Measurements from ENCODE around the gene MLF2. TPM values are rescaled to one million over a fixed set of nuclear protein-coding genes. Genes with fewer than 3 reads are reported as not detected.
"Not testable (repeated sequence)": the region's sequence is repeated elsewhere in the genome, so short reads cannot be mapped to it uniquely, and the experiment has no call there.

MLF2 gene
- total RNA-seq, 1 experiment from 2014 or later, result 303 TPM

DNA sequence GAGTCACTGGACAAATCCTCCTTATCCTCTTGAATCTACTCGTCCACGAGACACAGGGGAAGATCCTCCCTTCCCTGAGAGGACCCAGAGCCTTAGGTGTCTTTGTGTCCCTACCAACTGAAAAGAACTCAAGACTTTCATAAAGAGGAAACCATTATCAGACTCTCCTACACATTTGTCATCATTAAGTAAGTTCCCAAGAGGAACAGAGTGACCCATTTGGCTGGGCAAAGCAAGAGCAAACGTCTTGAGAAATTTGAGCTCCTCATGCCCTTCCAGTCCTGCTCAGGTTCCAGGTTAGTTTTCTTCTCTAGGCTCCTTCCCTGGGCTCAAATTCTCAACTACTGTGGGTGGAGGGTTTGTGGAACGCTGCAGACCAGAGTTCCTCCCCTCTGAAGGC lies 5.7 kb downstream of the MLF2 start:
- Histone ChIP-seq H3K36me3 (ENCODE audit: control insufficient read depth, insufficient read depth, low read length) (peaks cover 9% of the 10 kb centered on the region), H3K4me1 (peaks cover 13% of the 10 kb centered on the region), H3K9me3 (no peaks in the 10 kb centered on the region), H3K4me3 (ENCODE audit: low read depth, low read length) (no peak overlapping the region), H3K27me3 (replicated peaks; ENCODE audit: control insufficient read depth, insufficient read depth, low read length) (no peaks in the 10 kb centered on the region)
- Mint-ChIP-seq H3K4me1 (ENCODE audit: low read depth, unreplicated experiment) (peaks cover 10% of the 10 kb centered on the region), H3K27ac (ENCODE audit: unreplicated experiment) (no peak overlapping the region), H3K36me3 (ENCODE audit: insufficient read depth, unreplicated experiment) (peaks cover 67% of the 10 kb centered on the region), H3K27me3 (ENCODE audit: insufficient read depth, unreplicated experiment) (no peaks in the 10 kb centered on the region), H3K4me3 (ENCODE audit: unreplicated experiment) (no peak overlapping the region), H3K9me3 (ENCODE audit: unreplicated experiment) (no peaks in the 10 kb centered on the region)
- BruUV-seq (replicated peaks), result no TSS peak
- CTCF ChIA-PET, result interaction anchor here (1.2 to 1.5 kb wide), 2 partner anchors 19 to 193 kb away, joined by 3 read pairs; no protein-coding TSS in a partner anchor
- POLR2A ChIA-PET, result no interaction called here
- intact Hi-C loops (cut with micrococcal nuclease; ENCODE audit: unreplicated experiment), result no loop called here
- no peak for DNase-seq
- TF ChIP-seq, protein P1, sequence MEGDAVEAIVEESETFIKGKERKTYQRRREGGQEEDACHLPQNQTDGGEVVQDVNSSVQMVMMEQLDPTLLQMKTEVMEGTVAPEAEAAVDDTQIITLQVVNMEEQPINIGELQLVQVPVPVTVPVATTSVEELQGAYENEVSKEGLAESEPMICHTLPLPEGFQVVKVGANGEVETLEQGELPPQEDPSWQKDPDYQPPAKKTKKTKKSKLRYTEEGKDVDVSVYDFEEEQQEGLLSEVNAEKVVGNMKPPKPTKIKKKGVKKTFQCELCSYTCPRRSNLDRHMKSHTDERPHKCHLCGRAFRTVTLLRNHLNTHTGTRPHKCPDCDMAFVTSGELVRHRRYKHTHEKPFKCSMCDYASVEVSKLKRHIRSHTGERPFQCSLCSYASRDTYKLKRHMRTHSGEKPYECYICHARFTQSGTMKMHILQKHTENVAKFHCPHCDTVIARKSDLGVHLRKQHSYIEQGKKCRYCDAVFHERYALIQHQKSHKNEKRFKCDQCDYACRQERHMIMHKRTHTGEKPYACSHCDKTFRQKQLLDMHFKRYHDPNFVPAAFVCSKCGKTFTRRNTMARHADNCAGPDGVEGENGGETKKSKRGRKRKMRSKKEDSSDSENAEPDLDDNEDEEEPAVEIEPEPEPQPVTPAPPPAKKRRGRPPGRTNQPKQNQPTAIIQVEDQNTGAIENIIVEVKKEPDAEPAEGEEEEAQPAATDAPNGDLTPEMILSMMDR (IDR thresholded peaks at IDR 0.05; ENCODE audit: insufficient read depth in 1 of 2, low read depth in 1 of 2, low read length in 1 of 2, severe bottlenecking in 1 of 2, unreplicated experiment in 1 of 2), result no peak

DNA sequence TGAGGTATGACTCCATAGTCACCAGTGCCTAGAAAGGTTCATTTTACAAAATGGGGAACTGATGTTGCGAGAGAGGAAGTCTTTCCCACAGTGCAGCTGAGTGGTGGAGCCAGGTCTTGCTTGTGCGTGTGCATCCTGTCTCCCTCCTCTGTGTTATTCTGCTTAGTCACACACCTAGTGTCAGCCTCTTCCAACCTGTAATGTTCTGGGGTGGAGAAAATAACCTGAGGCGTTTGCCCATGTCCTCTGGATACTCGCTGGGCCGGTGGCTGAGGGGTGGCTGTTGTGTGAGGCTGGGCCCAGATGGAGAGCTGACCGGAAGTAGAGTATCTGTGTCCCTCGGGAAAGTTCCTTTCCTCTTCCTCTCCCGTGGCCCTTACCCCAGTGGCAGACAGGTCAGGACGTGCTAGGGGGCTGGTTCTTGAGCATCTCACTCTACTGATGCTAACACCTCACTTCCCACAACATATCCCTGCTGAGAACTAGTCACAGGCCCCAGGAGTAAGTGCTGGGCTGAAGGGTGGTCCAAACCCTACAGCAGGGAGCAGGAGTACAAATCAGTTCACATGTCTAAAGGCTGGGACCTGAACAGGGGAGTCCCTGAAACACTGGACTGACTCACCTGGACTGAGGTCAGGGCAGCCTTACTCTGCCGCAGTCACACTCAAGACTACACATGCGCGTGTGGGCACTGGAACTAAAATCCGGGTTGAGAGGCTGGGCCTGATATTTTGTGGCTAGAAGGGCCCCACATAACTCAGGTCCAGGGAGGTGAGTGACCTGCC lies 7.0 kb downstream of the MLF2 start:
- TF ChIP-seq, protein P1 (IDR thresholded peaks at IDR 0.05; ENCODE audit: insufficient read depth in 1 of 2, low read depth in 1 of 2, low read length in 1 of 2, severe bottlenecking in 1 of 2, unreplicated experiment in 1 of 2), result no peak
- ChIA-PET CTCF (interaction anchor here (1.2 to 1.5 kb wide), 2 partner anchors 21 to 192 kb away, joined by 3 read pairs; no protein-coding TSS in a partner anchor), POLR2A (interaction anchor here (0.5 kb wide), 1 partner anchor 369 kb away, joined by 3 read pairs; no protein-coding TSS in a partner anchor)
- H3K27me3 ChIP-seq (replicated peaks; ENCODE audit: control insufficient read depth, insufficient read depth, low read length), result no peaks in the 10 kb centered on the region
- no peaks in the 10 kb centered on the region for H3K9me3 Mint-ChIP-seq (ENCODE audit: unreplicated experiment)
- no peak overlapping the region for H3K4me3 Mint-ChIP-seq (ENCODE audit: unreplicated experiment)
- H3K4me3 ChIP-seq (ENCODE audit: low read depth, low read length), result no peak overlapping the region
- H3K4me1 ChIP-seq, result peaks cover 7% of the 10 kb centered on the region
- H3K27me3 Mint-ChIP-seq (ENCODE audit: insufficient read depth, unreplicated experiment), result no peaks in the 10 kb centered on the region
- intact Hi-C loops (cut with micrococcal nuclease; ENCODE audit: unreplicated experiment), result no loop called here
- H3K4me1 Mint-ChIP-seq (ENCODE audit: low read depth, unreplicated experiment), result peaks cover 10% of the 10 kb centered on the region
- no peaks in the 10 kb centered on the region for H3K9me3 ChIP-seq
- H3K27ac Mint-ChIP-seq (ENCODE audit: unreplicated experiment), result no peak overlapping the region
- no TSS peak for BruUV-seq (replicated peaks)
- H3K36me3 Mint-ChIP-seq (ENCODE audit: insufficient read depth, unreplicated experiment), result peaks cover 57% of the 10 kb centered on the region
- H3K36me3 ChIP-seq (ENCODE audit: control insufficient read depth, insufficient read depth, low read length), result peaks cover 7% of the 10 kb centered on the region
- no peak for DNase-seq

DNA sequence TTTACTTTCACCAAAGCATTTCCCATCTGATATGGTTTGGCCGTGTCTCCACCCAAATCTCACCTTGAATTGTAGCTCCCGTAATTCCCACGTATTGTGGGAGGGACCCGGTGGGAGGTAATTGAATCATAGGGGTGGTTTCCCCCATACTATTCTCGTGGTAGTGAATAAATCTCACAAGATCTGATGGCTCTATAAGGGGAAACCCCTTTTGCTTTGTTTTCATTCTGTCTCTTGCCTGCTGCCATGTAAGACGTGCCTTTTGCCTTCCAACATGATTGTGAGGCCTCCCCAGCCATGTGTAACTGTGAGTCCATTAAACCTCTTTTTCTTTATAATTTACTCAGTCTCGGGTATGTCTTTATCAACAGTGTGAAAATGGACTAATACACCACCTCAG lies 9.6 kb downstream of the MLF2 start:
- H3K36me3 ChIP-seq (ENCODE audit: control insufficient read depth, insufficient read depth, low read length); H3K9me3 Mint-ChIP-seq (ENCODE audit: unreplicated experiment); H3K4me3 ChIP-seq (ENCODE audit: low read depth, low read length); H3K27me3 ChIP-seq (replicated peaks; ENCODE audit: control insufficient read depth, insufficient read depth, low read length); H3K27ac Mint-ChIP-seq (ENCODE audit: unreplicated experiment); BruUV-seq (replicated peaks); H3K4me1 Mint-ChIP-seq (ENCODE audit: low read depth, unreplicated experiment); H3K4me1 ChIP-seq; DNase-seq; H3K4me3 Mint-ChIP-seq (ENCODE audit: unreplicated experiment); intact Hi-C loops (cut with micrococcal nuclease; ENCODE audit: unreplicated experiment); H3K27me3 Mint-ChIP-seq (ENCODE audit: insufficient read depth, unreplicated experiment); H3K9me3 ChIP-seq: not testable (repeated sequence)
- ChIA-PET POLR2A (interaction anchor here (2.1 kb wide), 1 partner anchor 9 kb away, joined by 7 read pairs; the partner anchor contains the start of gene MLF2), CTCF (interaction anchor here (0.9 to 1.4 kb wide), 2 partner anchors 9 to 92 kb away, joined by 3 to 6 read pairs; partner anchors contain the start of gene MLF2)
- H3K36me3 Mint-ChIP-seq (ENCODE audit: insufficient read depth, unreplicated experiment), result peaks cover 31% of the 10 kb centered on the region
